IPS-20b (cell line): ENCODE data around the gene TMC1.

ENCODE experiments used
- H3K27ac ChIP-seq: one replicate; pipeline ENCODE4 v1.5.1; 2013; ENCODE audit warnings: low read length
- H3K27me3 ChIP-seq: 2 replicates; pipeline ENCODE4 v1.6.1; 2013; ENCODE audit warnings: mild to moderate bottlenecking, low read length, inconsistent platforms; ENCODE audit not compliant: insufficient read depth
- H3K36me3 ChIP-seq: 2 replicates; pipeline ENCODE4 v1.6.1; 2013; ENCODE audit warnings: low read depth, mild to moderate bottlenecking, inconsistent platforms, low read length, moderate library complexity; ENCODE audit not compliant: insufficient read depth
- H3K4me1 ChIP-seq: 2 replicates; pipeline ENCODE4 v1.6.1; 2013; ENCODE audit warnings: mild to moderate bottlenecking, control low read depth, inconsistent platforms, low read length, moderate library complexity; ENCODE audit not compliant: insufficient read depth
- H3K4me3 ChIP-seq: 2 replicates; pipeline ENCODE4 v1.5.1; 2013; ENCODE audit warnings: mild to moderate bottlenecking, low read length, inconsistent platforms
- H3K9ac ChIP-seq: 2 replicates; pipeline ENCODE4 v1.6.1; 2013; ENCODE audit warnings: low read depth, mild to moderate bottlenecking, inconsistent platforms, low read length, moderate library complexity
- H3K9me3 ChIP-seq: 2 replicates; pipeline ENCODE4 v1.6.1; 2013; ENCODE audit warnings: mild to moderate bottlenecking, low read depth, low read length, inconsistent platforms; ENCODE audit not compliant: insufficient read depth

The TMC1 gene

GRCh38 chr9:72863456-72864094 is 342.2 kb downstream of the TMC1 start:
- Histone ChIP-seq H3K4me3 (no peak overlapping the region), H3K9ac (no peak overlapping the region), H3K27me3 (no peaks in the 10 kb centered on the region), H3K9me3 (no peaks in the 10 kb centered on the region), H3K27ac (no peak overlapping the region), H3K36me3 (no peaks in the 10 kb centered on the region), H3K4me1 (no peaks in the 10 kb centered on the region)

GRCh38 chr9:72864327-72864726 is 342.9 kb downstream of the TMC1 start:
- Histone ChIP-seq H3K9ac (no peak overlapping the region), H3K4me1 (no peaks in the 10 kb centered on the region), H3K9me3 (no peaks in the 10 kb centered on the region), H3K27ac (no peak overlapping the region), H3K36me3 (no peaks in the 10 kb centered on the region), H3K27me3 (no peaks in the 10 kb centered on the region), H3K4me3 (no peak overlapping the region)

- no peak overlapping the region for H3K27ac ChIP-seq
- no peaks in the 10 kb centered on the region for H3K4me1 ChIP-seq
- H3K4me3 ChIP-seq = no peak overlapping the region
- H3K9me3 ChIP-seq = no peaks in the 10 kb centered on the region
- H3K9ac ChIP-seq = no peak overlapping the region
- no peaks in the 10 kb centered on the region for H3K27me3 ChIP-seq
- no peaks in the 10 kb centered on the region for H3K36me3 ChIP-seq
Observed at GRCh38 chr9:72871685-72872084, 350.3 kb downstream of the TMC1 start.

GRCh38 chr9:72872718-72873117 is 351.3 kb downstream of the TMC1 start:
- Histone ChIP-seq H3K9me3 (no peaks in the 10 kb centered on the region), H3K27me3 (no peaks in the 10 kb centered on the region), H3K36me3 (no peaks in the 10 kb centered on the region), H3K27ac (no peak overlapping the region), H3K4me1 (no peaks in the 10 kb centered on the region), H3K9ac (no peak overlapping the region), H3K4me3 (no peak overlapping the region)

- Histone ChIP-seq H3K36me3 (no peaks in the 10 kb centered on the region), H3K9ac (no peak overlapping the region), H3K9me3 (no peaks in the 10 kb centered on the region), H3K27me3 (no peaks in the 10 kb centered on the region), H3K4me3 (no peak overlapping the region), H3K27ac (no peak overlapping the region), H3K4me1 (no peaks in the 10 kb centered on the region)
Observed at GRCh38 chr9:72873456-72873855, 352.0 kb downstream of the TMC1 start.

GRCh38 chr9:72874344-72874743 is 352.9 kb downstream of the TMC1 start:
- no peaks in the 10 kb centered on the region for H3K27me3 ChIP-seq
- H3K27ac ChIP-seq = no peak overlapping the region
- H3K36me3 ChIP-seq = no peaks in the 10 kb centered on the region
- no peak overlapping the region for H3K9ac ChIP-seq
- H3K9me3 ChIP-seq = no peaks in the 10 kb centered on the region
- H3K4me3 ChIP-seq = no peak overlapping the region
- no peaks in the 10 kb centered on the region for H3K4me1 ChIP-seq

- Histone ChIP-seq H3K4me1 (no peaks in the 10 kb centered on the region), H3K4me3 (no peak overlapping the region), H3K9me3 (no peaks in the 10 kb centered on the region), H3K27me3 (no peaks in the 10 kb centered on the region), H3K36me3 (no peaks in the 10 kb centered on the region), H3K27ac (no peak overlapping the region), H3K9ac (no peak overlapping the region)
Observed at GRCh38 chr9:72875221-72875620, 353.8 kb downstream of the TMC1 start.

- Histone ChIP-seq H3K36me3 (no peaks in the 10 kb centered on the region), H3K27me3 (no peaks in the 10 kb centered on the region), H3K4me3 (no peak overlapping the region), H3K9ac (no peak overlapping the region), H3K27ac (no peak overlapping the region), H3K9me3 (no peaks in the 10 kb centered on the region), H3K4me1 (no peaks in the 10 kb centered on the region)
Observed at GRCh38 chr9:72880821-72881220, 359.4 kb downstream of the TMC1 start.

GRCh38 chr9:72882117-72882775 is 360.8 kb downstream of the TMC1 start:
- Histone ChIP-seq H3K4me1 (no peaks in the 10 kb centered on the region), H3K27me3 (no peaks in the 10 kb centered on the region), H3K4me3 (no peak overlapping the region)

GRCh38 chr9:72883875-72884274 is 362.5 kb downstream of the TMC1 start:
- H3K4me3 ChIP-seq = no peak overlapping the region
- no peaks in the 10 kb centered on the region for H3K4me1 ChIP-seq
- H3K36me3 ChIP-seq = no peaks in the 10 kb centered on the region
- no peaks in the 10 kb centered on the region for H3K27me3 ChIP-seq
- peaks cover 6% of the 10 kb centered on the region; the same call in 1 of the 2 replicates for H3K9me3 ChIP-seq
- no peak overlapping the region for H3K9ac ChIP-seq
- no peak overlapping the region for H3K27ac ChIP-seq

More at GRCh38 chr9:72882117-72882775, 360.8 kb downstream of the TMC1 start:
- Histone ChIP-seq H3K27ac (no peak overlapping the region), H3K9me3 (peaks cover 6% of the 10 kb centered on the region; the same call in 1 of the 2 replicates), H3K9ac (no peak overlapping the region), H3K36me3 (no peaks in the 10 kb centered on the region)

GRCh38 chr9:72884508-72884907 is 363.1 kb downstream of the TMC1 start:
- Histone ChIP-seq H3K9ac (no peak overlapping the region), H3K4me3 (no peak overlapping the region)

More at GRCh38 chr9:72884508-72884907, 363.1 kb downstream of the TMC1 start:
- no peaks in the 10 kb centered on the region for H3K36me3 ChIP-seq
- H3K27me3 ChIP-seq = no peaks in the 10 kb centered on the region
- H3K9me3 ChIP-seq = peaks cover 6% of the 10 kb centered on the region; the same call in 1 of the 2 replicates
- H3K27ac ChIP-seq = no peak overlapping the region
- no peaks in the 10 kb centered on the region for H3K4me1 ChIP-seq
